ENCODE measurements around the gene CDHR2.

Gene CDHR2

DNA sequence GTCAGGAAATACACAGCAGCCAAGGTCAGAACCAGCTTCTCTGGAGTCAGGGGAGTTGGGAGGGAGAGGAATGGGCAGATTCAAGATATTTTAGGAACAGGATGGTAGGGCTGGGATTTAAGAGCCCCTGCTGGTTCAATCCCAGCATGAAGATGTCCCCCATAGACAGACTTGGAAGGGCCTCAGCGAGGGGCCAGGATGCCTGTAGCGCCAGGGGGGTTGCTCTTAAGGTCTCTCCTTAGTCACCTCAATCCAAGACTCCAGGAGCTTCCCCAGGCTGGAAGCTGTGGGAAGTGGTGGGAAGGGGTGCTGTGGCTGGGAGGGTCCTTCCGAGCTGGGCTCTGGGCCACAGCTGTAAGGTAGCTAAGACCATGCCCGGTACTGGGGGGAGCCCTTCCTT, 90.1 kb downstream of the CDHR2 start:
- no peak for DNase-seq (ENCODE audit: low read depth, low spot score)

DNA sequence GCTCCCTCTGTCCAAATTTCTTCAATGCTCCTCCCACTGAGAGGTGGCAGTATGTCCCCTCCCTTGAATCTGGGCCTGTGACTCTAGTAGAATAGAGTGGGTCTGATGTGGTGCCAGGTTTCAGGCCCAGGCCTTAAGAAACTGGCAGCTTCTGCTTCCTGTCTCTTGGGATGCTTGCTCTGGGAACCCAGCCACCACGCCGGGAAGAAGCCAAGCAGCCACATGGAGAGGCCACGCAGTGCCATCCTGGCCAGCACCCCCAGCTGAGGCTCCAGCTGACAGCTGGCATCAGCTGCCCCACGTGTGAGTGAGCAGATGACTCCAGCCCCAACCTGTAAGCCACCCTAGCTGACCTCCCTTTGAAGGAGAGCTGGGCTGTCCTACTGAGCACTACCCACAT, 90.8 kb downstream of the CDHR2 start:
- DNase-seq (ENCODE audit: low read depth, low spot score): no peak

DNA sequence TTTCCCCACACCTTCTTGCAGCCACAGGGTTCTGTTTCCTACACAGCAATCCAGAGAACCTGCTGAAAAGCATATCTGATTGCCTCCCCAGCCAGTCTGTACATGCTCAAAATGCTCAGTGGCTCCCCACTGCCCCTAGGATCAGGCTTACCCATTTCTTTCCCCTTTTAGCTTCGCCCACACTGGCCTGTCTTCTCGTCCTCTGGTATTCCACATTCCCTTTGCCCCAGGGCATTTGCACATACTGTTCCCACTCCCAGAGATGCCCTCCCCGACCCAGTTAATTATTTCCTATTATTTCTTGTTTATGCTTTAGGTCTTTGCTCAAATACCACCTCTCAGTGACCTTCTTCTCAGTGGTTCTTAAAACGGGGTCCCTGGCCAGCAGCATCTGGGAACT, 91.5 kb downstream of the CDHR2 start:
- DNase-seq (ENCODE audit: low read depth, low spot score): no peak

- DNase-seq (ENCODE audit: low read depth, low spot score): no peak
Measured at GRCh38 chr5:176642675-176643490, 93.7 kb downstream of the CDHR2 start.

DNA sequence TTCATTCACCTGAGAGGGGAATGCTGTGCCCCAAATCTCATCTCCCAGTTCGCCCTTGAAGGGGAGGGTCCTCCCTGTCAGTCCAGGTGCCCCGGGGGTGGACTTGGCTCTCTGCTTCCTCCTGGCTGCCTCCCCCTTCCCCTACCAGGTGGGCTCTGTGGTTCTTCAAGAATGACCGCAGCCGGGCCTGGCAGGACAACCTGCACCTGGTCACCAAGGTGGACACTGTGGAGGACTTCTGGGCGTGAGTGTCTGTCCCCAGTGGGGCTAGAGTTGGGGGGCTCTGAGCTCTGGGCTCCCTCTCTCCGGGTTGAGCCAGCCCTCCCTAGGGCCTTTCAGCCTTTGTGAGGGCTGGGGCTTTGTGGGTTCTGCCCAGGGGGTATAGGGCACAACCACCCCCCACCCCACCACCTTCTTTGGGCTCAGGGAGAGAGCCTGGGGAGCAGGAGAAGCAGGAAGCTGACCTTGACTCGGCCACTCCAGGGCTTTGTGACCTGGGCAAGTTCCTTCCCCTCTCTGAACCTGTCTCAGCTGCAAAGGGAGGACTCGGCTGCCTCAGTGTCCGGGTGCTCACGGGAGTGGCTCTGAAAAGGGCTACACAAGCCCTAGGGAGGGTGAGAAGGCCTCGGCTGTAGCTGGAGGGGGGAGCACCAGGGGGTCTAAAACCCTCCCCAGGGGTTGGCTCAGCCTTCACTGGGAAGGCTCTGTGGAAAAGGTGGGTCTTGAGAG, 94.5 kb downstream of the CDHR2 start:
- DNase-seq (ENCODE audit: low read depth, low spot score): no peak

DNA sequence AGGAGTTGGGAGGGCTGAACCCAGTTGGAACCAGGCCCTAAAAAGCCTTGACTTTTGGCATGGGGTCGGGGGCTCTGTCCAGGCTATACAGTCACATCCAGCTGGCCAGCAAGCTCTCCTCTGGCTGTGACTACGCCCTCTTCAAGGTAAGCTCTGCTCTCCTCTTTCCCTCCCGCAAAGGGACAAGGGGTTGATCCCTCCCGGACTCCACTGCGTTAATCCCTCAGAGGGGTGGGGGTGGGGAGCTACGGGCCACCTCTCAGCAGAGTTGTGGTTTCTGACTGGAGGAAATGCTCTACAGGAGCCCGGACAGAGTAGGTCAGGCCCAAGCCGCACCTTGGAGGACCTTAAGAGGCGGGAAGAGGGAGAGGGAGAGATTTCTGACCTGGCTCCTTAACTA, 95.2 kb downstream of the CDHR2 start:
- no peak for DNase-seq (ENCODE audit: low read depth, low spot score)

GRCh38 chr5:176644878-176645670, 95.9 kb downstream of the CDHR2 start:
- DNase-seq (ENCODE audit: low read depth, low spot score): no peak
